A673 (cell line): ENCODE data around the gene ZBTB8OS.

ENCODE experiments used
- EZH2 ChIP-seq: fragments of 200-600 bp; sonication (generic); IDR thresholded peaks from 2 replicates; pipeline ENCODE4 v1.6.1; 2017; ENCODE audit warnings: borderline replicate concordance, low read depth, mild to moderate bottlenecking, mixed read lengths, antibody characterized with exemption, low read length; ENCODE audit not compliant: poor library complexity, severe bottlenecking
- TF ChIP-seq, protein P1 (sequence below): fragments of 300-800, 200-600 bp; sonication (generic); conservative IDR thresholded peaks from 2 replicates; pipeline ENCODE4 v1.5.1; 2017; ENCODE audit warnings: low read depth, mild to moderate bottlenecking, antibody characterized with exemption, low read length, moderate library complexity, mixed read lengths

- TF ChIP-seq, protein P1, sequence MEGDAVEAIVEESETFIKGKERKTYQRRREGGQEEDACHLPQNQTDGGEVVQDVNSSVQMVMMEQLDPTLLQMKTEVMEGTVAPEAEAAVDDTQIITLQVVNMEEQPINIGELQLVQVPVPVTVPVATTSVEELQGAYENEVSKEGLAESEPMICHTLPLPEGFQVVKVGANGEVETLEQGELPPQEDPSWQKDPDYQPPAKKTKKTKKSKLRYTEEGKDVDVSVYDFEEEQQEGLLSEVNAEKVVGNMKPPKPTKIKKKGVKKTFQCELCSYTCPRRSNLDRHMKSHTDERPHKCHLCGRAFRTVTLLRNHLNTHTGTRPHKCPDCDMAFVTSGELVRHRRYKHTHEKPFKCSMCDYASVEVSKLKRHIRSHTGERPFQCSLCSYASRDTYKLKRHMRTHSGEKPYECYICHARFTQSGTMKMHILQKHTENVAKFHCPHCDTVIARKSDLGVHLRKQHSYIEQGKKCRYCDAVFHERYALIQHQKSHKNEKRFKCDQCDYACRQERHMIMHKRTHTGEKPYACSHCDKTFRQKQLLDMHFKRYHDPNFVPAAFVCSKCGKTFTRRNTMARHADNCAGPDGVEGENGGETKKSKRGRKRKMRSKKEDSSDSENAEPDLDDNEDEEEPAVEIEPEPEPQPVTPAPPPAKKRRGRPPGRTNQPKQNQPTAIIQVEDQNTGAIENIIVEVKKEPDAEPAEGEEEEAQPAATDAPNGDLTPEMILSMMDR, result no peak
- TF ChIP-seq EZH2, result no peak
Observed at GRCh38 chr1:32606565-32607371, 43.6 kb downstream of the ZBTB8OS start.
